Cardiac muscle cell (in vitro differentiated cells and primary cell): ENCODE data around the gene GNB4. TPM values are rescaled to one million over a fixed set of nuclear protein-coding genes. Genes with fewer than 3 reads are reported as not detected.

ENCODE experiments used
- DNase-seq, 2 donors: peaks; one replicate each; pipeline versions ENCODE4 v3.0.0 to v3.0.0-alpha.2; 2010 to 2017; ENCODE audit warnings: low read depth in 1 of 2, low spot score in 1 of 2
- H3K27ac ChIP-seq: fragments of 200-600 bp; sonication (generic); 2 replicates; pipeline ENCODE4 v1.5.1; 2016
- H3K27me3 ChIP-seq: fragments of 200-600 bp; sonication (generic); 2 replicates; pipeline ENCODE4 v1.6.0; 2016; ENCODE audit warnings: control low read depth
- H3K36me3 ChIP-seq: fragments of 200-600 bp; sonication (generic); 2 replicates; pipeline ENCODE4 v1.5.1; 2016; ENCODE audit warnings: control low read depth
- H3K4me1 ChIP-seq: fragments of 200-600 bp; sonication (generic); 2 replicates; pipeline ENCODE4 v1.8.1; 2017; ENCODE audit warnings: low read depth, mild to moderate bottlenecking, mixed run types
- H3K4me3 ChIP-seq: fragments of 200-600 bp; sonication (generic); 2 replicates; pipeline ENCODE4 v1.5.1; 2016; ENCODE audit warnings: mild to moderate bottlenecking
- H3K9me3 ChIP-seq: fragments of 200-600 bp; sonication (generic); 2 replicates; pipeline ENCODE4 v1.5.1; 2017; ENCODE audit warnings: low read depth, mild to moderate bottlenecking, control low read depth
- CTCF ChIP-seq: IDR thresholded peaks from 2 replicates; pipeline ENCODE4 v1.5.1; 2012; ENCODE audit warnings: low read depth, mild to moderate bottlenecking, low read length
- polyA plus RNA-seq: library from polyadenylated mRNA; unstranded; fragments of >200 nt; fragmentation: Nextera tagmentation; extraction: Ambion mirVana; gene quantifications from 2 replicates; pipeline ENCODE4 v1.2.1, GENCODE V29; 2016
- total RNA-seq: library from RNA; depleted of rRNA; stranded (reverse); fragments of >200 nt; gene quantifications from 2 replicates; pipeline ENCODE4 v1.2.3, GENCODE V29; 2016

Gene GNB4
- total and polyA plus RNA-seq, 2 experiments from 2014 or later: 18.4 to 26.7 TPM

- Histone ChIP-seq H3K27me3 (no peaks in the 10 kb centered on the region), H3K27ac (no peak overlapping the region), H3K4me3 (peak overlapping the region; percentile 77), H3K36me3 (no peaks in the 10 kb centered on the region), H3K4me1 (peaks cover 18% of the 10 kb centered on the region), H3K9me3 (no peaks in the 10 kb centered on the region)
- TF ChIP-seq CTCF: no peak
- DNase-seq: peak; percentile 45 to 89
These were observed 900 bp upstream of the GNB4 start for GRCh38 chr3:179452176-179452564.

DNA sequence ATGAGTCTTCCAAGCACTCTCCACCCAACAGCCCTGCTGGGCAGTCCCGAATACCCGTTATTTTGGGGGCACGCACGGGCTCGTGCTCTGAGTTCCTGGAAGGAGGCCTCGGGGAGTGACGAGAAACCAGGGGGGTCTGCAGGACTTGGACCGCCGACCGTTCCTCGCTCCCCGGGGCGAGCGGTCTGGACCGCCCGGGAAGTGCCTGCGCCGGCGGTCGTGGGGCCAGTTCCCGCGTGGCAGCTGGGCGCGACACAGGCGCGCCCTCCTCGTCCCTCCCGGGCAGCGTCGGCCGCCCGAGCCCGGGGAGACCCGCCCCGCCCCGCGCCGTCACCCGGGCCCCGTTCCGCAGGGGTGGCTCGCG, 387 bp downstream of the GNB4 start:
- H3K4me1 ChIP-seq: peaks cover 28% of the 10 kb centered on the region
- no peak for TF ChIP-seq CTCF
- peak overlapping the region; percentile 90 for H3K27ac ChIP-seq
- peak overlapping the region; percentile 77 for H3K4me3 ChIP-seq
- peak; percentile 40 to 48 for DNase-seq
- no peaks in the 10 kb centered on the region for H3K36me3 ChIP-seq
- H3K9me3 ChIP-seq: no peaks in the 10 kb centered on the region
- H3K27me3 ChIP-seq: no peaks in the 10 kb centered on the region

DNA sequence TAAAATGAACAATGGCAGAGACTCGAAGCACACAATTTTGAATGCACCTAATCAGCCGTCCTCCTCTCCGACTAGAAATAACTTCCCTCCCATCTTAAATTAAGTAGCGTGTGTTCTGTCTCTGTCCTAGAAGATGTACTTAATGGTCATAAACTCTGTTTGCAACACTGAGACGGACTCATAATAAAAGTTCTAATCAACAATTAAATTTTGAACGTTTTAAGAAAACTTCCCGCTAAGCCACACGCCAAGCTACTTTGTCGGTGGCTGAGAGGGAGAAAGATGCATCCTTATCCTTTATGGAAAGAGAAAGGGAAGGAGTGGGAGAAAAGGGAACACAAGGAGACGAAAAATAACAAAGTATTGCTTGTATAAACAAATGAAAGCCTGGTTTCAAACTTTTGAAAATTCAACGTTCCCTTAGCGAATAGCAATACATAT, 989 bp downstream of the GNB4 start:
- Histone ChIP-seq H3K36me3 (no peaks in the 10 kb centered on the region), H3K27ac (no peak overlapping the region), H3K4me1 (peaks cover 28% of the 10 kb centered on the region), H3K27me3 (no peaks in the 10 kb centered on the region), H3K4me3 (peak overlapping the region; percentile 77), H3K9me3 (no peaks in the 10 kb centered on the region)
- peak in 1 of 2 donors; percentile 32 for DNase-seq
- TF ChIP-seq CTCF: no peak

GRCh38 chr3:179449636-179450035, 1.6 kb downstream of the GNB4 start:
- no peak overlapping the region for H3K27ac ChIP-seq
- H3K9me3 ChIP-seq: no peaks in the 10 kb centered on the region
- H3K4me1 ChIP-seq: peaks cover 22% of the 10 kb centered on the region
- peak overlapping the region; percentile 77 for H3K4me3 ChIP-seq
- peak in 1 of 2 donors; percentile 19 for DNase-seq
- H3K36me3 ChIP-seq: no peaks in the 10 kb centered on the region
- no peak for TF ChIP-seq CTCF
- no peaks in the 10 kb centered on the region for H3K27me3 ChIP-seq

GRCh38 chr3:179447251-179447650, 4.0 kb downstream of the GNB4 start:
- H3K36me3 ChIP-seq: no peaks in the 10 kb centered on the region
- no peak for TF ChIP-seq CTCF

GRCh38 chr3:179446501-179446900, 4.8 kb downstream of the GNB4 start:
- H3K4me1 ChIP-seq: peaks cover 13% of the 10 kb centered on the region
- peak; percentile 34 to 50 for DNase-seq
- no peak overlapping the region for H3K4me3 ChIP-seq
- no peaks in the 10 kb centered on the region for H3K36me3 ChIP-seq
- no peak overlapping the region for H3K27ac ChIP-seq
- no peaks in the 10 kb centered on the region for H3K9me3 ChIP-seq
- TF ChIP-seq CTCF: peak; percentile 41
- no peaks in the 10 kb centered on the region for H3K27me3 ChIP-seq

More at GRCh38 chr3:179447251-179447650, 4.0 kb downstream of the GNB4 start:
- no peak overlapping the region for H3K4me3 ChIP-seq
- H3K27ac ChIP-seq: no peak overlapping the region
- no peak for DNase-seq
- H3K9me3 ChIP-seq: no peaks in the 10 kb centered on the region
- peaks cover 20% of the 10 kb centered on the region for H3K4me1 ChIP-seq
- no peaks in the 10 kb centered on the region for H3K27me3 ChIP-seq
